HEK293T (cell line): ENCODE data around the gene TEAD1.

ENCODE experiments used
- ARNT ChIP-seq: fragments of 450-650 bp; IDR thresholded peaks from 2 replicates; pipeline ENCODE4 v1.6.1; 2017; ENCODE audit warnings: mild to moderate bottlenecking
- BHLHE40 ChIP-seq: fragments of 450-650 bp; IDR thresholded peaks from 2 replicates; pipeline ENCODE4 v1.6.1; 2016; ENCODE audit warnings: mild to moderate bottlenecking, moderate library complexity, borderline replicate concordance
- CTBP1 ChIP-seq: fragments of 450-650 bp; IDR thresholded peaks from 2 replicates; pipeline ENCODE4 v1.6.1; 2016; ENCODE audit warnings: borderline replicate concordance
- ELF4 ChIP-seq: fragments of 450-650 bp; IDR thresholded peaks from 2 replicates; pipeline ENCODE4 v1.6.1; 2017; ENCODE audit warnings: antibody characterized with exemption
- FOXA1 ChIP-seq: fragments of 450-650 bp; IDR thresholded peaks from 2 replicates; pipeline ENCODE4 v1.6.1; 2016; ENCODE audit warnings: mild to moderate bottlenecking
- FOXM1 ChIP-seq: fragments of 450-650 bp; IDR thresholded peaks from 2 replicates; pipeline ENCODE4 v1.6.1; 2017; ENCODE audit warnings: mild to moderate bottlenecking, borderline replicate concordance
- HDGF ChIP-seq: fragments of 450-650 bp; IDR thresholded peaks from 2 replicates; pipeline ENCODE4 v1.6.1; 2017; ENCODE audit warnings: antibody characterized with exemption, borderline replicate concordance
- L3MBTL2 ChIP-seq: fragments of 450-650 bp; conservative IDR thresholded peaks from 2 replicates; pipeline ENCODE4 v1.6.1; 2016; ENCODE audit warnings: mild to moderate bottlenecking
- NFRKB ChIP-seq: fragments of 450-650 bp; IDR thresholded peaks from 2 replicates; pipeline ENCODE4 v1.6.1; 2016; ENCODE audit warnings: mild to moderate bottlenecking, moderate library complexity
- SUZ12 ChIP-seq: fragments of 450-650 bp; IDR thresholded peaks from 2 replicates; pipeline ENCODE4 v1.6.1; 2016; ENCODE audit warnings: mild to moderate bottlenecking

DNA sequence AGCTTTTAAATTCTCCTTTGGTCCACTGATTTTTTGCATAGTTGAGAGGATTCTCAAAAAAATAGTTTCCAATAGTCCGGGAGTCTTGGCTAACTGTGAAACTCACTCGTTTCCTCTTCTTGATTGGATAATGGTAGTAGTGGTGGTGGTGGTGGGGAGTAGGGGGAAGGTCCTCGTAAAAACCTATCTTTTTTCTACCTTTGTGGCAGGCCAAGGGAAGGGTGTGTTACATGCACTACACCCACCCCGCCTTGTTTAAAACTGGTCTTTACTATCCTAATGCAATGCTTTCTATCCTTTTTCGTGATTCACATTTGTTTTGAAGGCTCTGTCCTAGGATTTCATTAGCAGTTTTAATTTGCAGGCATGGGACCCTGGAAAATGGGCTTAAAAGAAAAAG, 4.8 kb downstream of the TEAD1 start:
- no peak for TF ChIP-seq ELF4
- TF ChIP-seq CTBP1, result no peak
- no peak for TF ChIP-seq L3MBTL2
- no peak for TF ChIP-seq BHLHE40
- no peak for TF ChIP-seq ARNT
- TF ChIP-seq FOXA1, result no peak
- no peak for TF ChIP-seq NFRKB
- no peak for TF ChIP-seq HDGF
- TF ChIP-seq FOXM1, result no peak
- TF ChIP-seq SUZ12, result no peak
